ENCODE measurements around the gene BNC2. TPM values are rescaled to one million over a fixed set of nuclear protein-coding genes. Genes with fewer than 3 reads are reported as not detected.

Gene BNC2
- total RNA-seq, 1 experiment from 2014 or later: 0.20 TPM

DNA sequence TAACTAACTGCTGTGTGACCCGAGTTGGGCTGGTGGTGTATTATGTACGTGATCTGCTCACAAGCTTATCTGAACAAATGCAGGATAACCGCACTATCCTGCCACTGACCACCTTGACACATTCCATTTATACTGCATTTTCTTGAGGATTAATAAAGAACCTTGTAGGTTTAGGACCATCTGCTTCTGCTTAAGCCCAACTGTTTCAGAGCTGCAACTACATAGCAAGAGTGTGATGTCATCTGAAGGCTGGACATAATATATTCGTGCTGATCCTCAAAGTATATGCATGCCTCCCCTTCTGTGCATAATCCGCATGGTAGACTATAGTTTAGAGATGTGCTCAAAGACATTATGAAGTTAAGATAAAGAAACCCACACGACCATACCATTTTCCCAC is 435.9 kb downstream of the BNC2 start:
- Mint-ChIP-seq H3K36me3 (ENCODE audit: insufficient read depth, unreplicated experiment) (no peaks in the 10 kb centered on the region), H3K9me3 (ENCODE audit: unreplicated experiment) (peaks cover 8% of the 10 kb centered on the region), H3K4me3 (ENCODE audit: unreplicated experiment) (no peak overlapping the region), H3K27ac (ENCODE audit: unreplicated experiment) (no peak overlapping the region), H3K4me1 (ENCODE audit: low read depth, unreplicated experiment) (no peaks in the 10 kb centered on the region), H3K27me3 (ENCODE audit: insufficient read depth, unreplicated experiment) (no peaks in the 10 kb centered on the region)
- intact Hi-C loops (cut with micrococcal nuclease; ENCODE audit: unreplicated experiment): no loop called here
- Histone ChIP-seq H3K4me1 (no peaks in the 10 kb centered on the region), H3K27me3 (replicated peaks; ENCODE audit: control insufficient read depth, insufficient read depth, low read length) (no peaks in the 10 kb centered on the region), H3K9me3 (no peaks in the 10 kb centered on the region), H3K36me3 (ENCODE audit: control insufficient read depth, insufficient read depth, low read length) (no peaks in the 10 kb centered on the region), H3K4me3 (ENCODE audit: low read depth, low read length) (no peak overlapping the region)
- TF ChIP-seq, protein P1, sequence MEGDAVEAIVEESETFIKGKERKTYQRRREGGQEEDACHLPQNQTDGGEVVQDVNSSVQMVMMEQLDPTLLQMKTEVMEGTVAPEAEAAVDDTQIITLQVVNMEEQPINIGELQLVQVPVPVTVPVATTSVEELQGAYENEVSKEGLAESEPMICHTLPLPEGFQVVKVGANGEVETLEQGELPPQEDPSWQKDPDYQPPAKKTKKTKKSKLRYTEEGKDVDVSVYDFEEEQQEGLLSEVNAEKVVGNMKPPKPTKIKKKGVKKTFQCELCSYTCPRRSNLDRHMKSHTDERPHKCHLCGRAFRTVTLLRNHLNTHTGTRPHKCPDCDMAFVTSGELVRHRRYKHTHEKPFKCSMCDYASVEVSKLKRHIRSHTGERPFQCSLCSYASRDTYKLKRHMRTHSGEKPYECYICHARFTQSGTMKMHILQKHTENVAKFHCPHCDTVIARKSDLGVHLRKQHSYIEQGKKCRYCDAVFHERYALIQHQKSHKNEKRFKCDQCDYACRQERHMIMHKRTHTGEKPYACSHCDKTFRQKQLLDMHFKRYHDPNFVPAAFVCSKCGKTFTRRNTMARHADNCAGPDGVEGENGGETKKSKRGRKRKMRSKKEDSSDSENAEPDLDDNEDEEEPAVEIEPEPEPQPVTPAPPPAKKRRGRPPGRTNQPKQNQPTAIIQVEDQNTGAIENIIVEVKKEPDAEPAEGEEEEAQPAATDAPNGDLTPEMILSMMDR (IDR thresholded peaks at IDR 0.05; ENCODE audit: insufficient read depth in 1 of 2, low read depth in 1 of 2, low read length in 1 of 2, severe bottlenecking in 1 of 2, unreplicated experiment in 1 of 2): no peak
- ChIA-PET CTCF (no interaction called here), POLR2A (no interaction called here)
- BruUV-seq (replicated peaks): no TSS peak
- DNase-seq: no peak

DNA sequence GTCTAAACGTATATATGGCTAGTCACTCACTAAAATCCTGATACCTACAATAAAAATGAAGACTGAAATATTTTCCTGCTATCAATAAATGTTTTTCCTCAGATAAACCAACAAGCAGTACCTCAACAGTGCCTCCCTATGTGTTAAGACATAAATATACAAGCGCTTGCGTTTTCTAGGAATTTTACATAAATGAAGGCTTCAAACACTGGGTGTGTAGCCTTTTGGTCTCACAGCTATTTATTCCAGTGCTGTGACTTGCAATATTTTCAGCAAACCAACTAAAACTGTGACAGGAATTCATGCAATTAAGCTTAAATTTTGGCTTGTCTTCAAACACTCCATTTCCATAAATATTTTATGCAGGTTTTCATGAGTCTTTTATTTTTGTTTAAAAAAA is 437.0 kb downstream of the BNC2 start:
- TF ChIP-seq, protein P1 (IDR thresholded peaks at IDR 0.05; ENCODE audit: insufficient read depth in 1 of 2, low read depth in 1 of 2, low read length in 1 of 2, severe bottlenecking in 1 of 2, unreplicated experiment in 1 of 2): no peak
- no peaks in the 10 kb centered on the region for H3K36me3 Mint-ChIP-seq (ENCODE audit: insufficient read depth, unreplicated experiment)
- POLR2A ChIA-PET: no interaction called here

GRCh38 chr9:16431666-16432392 is 438.6 kb downstream of the BNC2 start:
- no peaks in the 10 kb centered on the region for H3K36me3 ChIP-seq (ENCODE audit: control insufficient read depth, insufficient read depth, low read length)
- H3K4me1 ChIP-seq: no peaks in the 10 kb centered on the region
- TF ChIP-seq, protein P1 (IDR thresholded peaks at IDR 0.05; ENCODE audit: insufficient read depth in 1 of 2, low read depth in 1 of 2, low read length in 1 of 2, severe bottlenecking in 1 of 2, unreplicated experiment in 1 of 2): no peak
- Mint-ChIP-seq H3K4me3 (ENCODE audit: unreplicated experiment) (no peak overlapping the region), H3K27me3 (ENCODE audit: insufficient read depth, unreplicated experiment) (no peaks in the 10 kb centered on the region), H3K27ac (ENCODE audit: unreplicated experiment) (no peak overlapping the region), H3K9me3 (ENCODE audit: unreplicated experiment) (peaks cover 8% of the 10 kb centered on the region), H3K36me3 (ENCODE audit: insufficient read depth, unreplicated experiment) (no peaks in the 10 kb centered on the region), H3K4me1 (ENCODE audit: low read depth, unreplicated experiment) (no peaks in the 10 kb centered on the region)
- no peak for DNase-seq
- no peaks in the 10 kb centered on the region for H3K9me3 ChIP-seq
- no TSS peak for BruUV-seq (replicated peaks)
- ChIA-PET CTCF (no interaction called here), POLR2A (no interaction called here)
- intact Hi-C loops (cut with micrococcal nuclease; ENCODE audit: unreplicated experiment): no loop called here
- H3K27me3 ChIP-seq (replicated peaks; ENCODE audit: control insufficient read depth, insufficient read depth, low read length): no peaks in the 10 kb centered on the region
- no peak overlapping the region for H3K4me3 ChIP-seq (ENCODE audit: low read depth, low read length)

More for the DNA sequence above, 437.0 kb downstream of the BNC2 start:
- H3K4me3 Mint-ChIP-seq (ENCODE audit: unreplicated experiment): no peak overlapping the region
- H3K4me1 Mint-ChIP-seq (ENCODE audit: low read depth, unreplicated experiment): no peaks in the 10 kb centered on the region
- Histone ChIP-seq H3K9me3 (no peaks in the 10 kb centered on the region), H3K4me3 (ENCODE audit: low read depth, low read length) (no peak overlapping the region), H3K36me3 (ENCODE audit: control insufficient read depth, insufficient read depth, low read length) (no peaks in the 10 kb centered on the region), H3K27me3 (replicated peaks; ENCODE audit: control insufficient read depth, insufficient read depth, low read length) (no peaks in the 10 kb centered on the region), H3K4me1 (no peaks in the 10 kb centered on the region)
- peaks cover 8% of the 10 kb centered on the region for H3K9me3 Mint-ChIP-seq (ENCODE audit: unreplicated experiment)
- no TSS peak for BruUV-seq (replicated peaks)
- no peak overlapping the region for H3K27ac Mint-ChIP-seq (ENCODE audit: unreplicated experiment)
- CTCF ChIA-PET: no interaction called here
- DNase-seq: no peak
- no peaks in the 10 kb centered on the region for H3K27me3 Mint-ChIP-seq (ENCODE audit: insufficient read depth, unreplicated experiment)
- intact Hi-C loops (cut with micrococcal nuclease; ENCODE audit: unreplicated experiment): no loop called here

Data from Caco-2 (cell line).